Gastroesophageal sphincter (tissue), 4 donors: ENCODE data around the gene SF3A2. TPM values are rescaled to one million over a fixed set of nuclear protein-coding genes. Genes with fewer than 3 reads are reported as not detected.

Source experiments
- ATAC-seq: fragments of 150-250 bp; one replicate; pipeline ENCODE4 v1.9.1; 2016; ENCODE audit warnings: mild to moderate bottlenecking, moderate library complexity
- H3K27ac ChIP-seq, 4 donors: fragments of 200-600 bp; sonication (generic) in 3 of 4; 1 replicate in 3 of 4; 2 replicates in 1 of 4; pipeline ENCODE4 v1.5.1; 2016 to 2019
- H3K27me3 ChIP-seq: fragments of 200-600 bp; sonication (generic); one replicate; pipeline ENCODE4 v1.5.1; 2019
- H3K36me3 ChIP-seq, 2 donors: fragments of 200-600 bp; sonication (generic); one replicate each; pipeline ENCODE4 v1.5.1; 2019; ENCODE audit warnings: control low read depth in 1 of 2
- H3K4me1 ChIP-seq, 3 donors: fragments of 200-600 bp; sonication (generic); 1 replicate in 2 of 3; 2 replicates in 1 of 3; pipeline ENCODE4 v1.5.1; 2016 to 2019; ENCODE audit warnings: control low read depth in 2 of 3
- H3K4me3 ChIP-seq, 2 donors: fragments of 200-600 bp; sonication (generic); one replicate each; pipeline ENCODE4 v1.5.1; 2019; ENCODE audit warnings: mild to moderate bottlenecking in 1 of 2, moderate library complexity in 1 of 2
- H3K9me3 ChIP-seq, 3 donors: fragments of 200-600 bp; sonication (generic); one replicate each; pipeline ENCODE4 v1.5.1; 2017 to 2019; ENCODE audit warnings: control low read depth in 2 of 3
- CTCF ChIP-seq, 4 experiments: fragments of 200-600 bp in 2 of 4; fragments of 450-650 bp in 2 of 4; sonication (generic) in 1 of 4; IDR thresholded peaks; one replicate each; pipeline ENCODE4 v1.5.1; 2017 to 2019; ENCODE audit warnings: antibody characterized with exemption in 4 of 4, mild to moderate bottlenecking in 2 of 4, moderate library complexity in 2 of 4
- EP300 ChIP-seq: sonication (generic); formaldehyde crosslinking; IDR thresholded peaks from one replicate; pipeline ENCODE4 v1.6.1; 2017; ENCODE audit warnings: antibody characterized with exemption, mild to moderate bottlenecking
- POLR2A ChIP-seq, 2 donors: fragments of 450-650 bp; IDR thresholded peaks; one replicate each; pipeline ENCODE4 v1.6.1; 2017; ENCODE audit warnings: antibody characterized with exemption in 2 of 2, mild to moderate bottlenecking in 2 of 2, moderate library complexity in 1 of 2
- POLR2AphosphoS5 ChIP-seq: sonication (generic); formaldehyde crosslinking; IDR thresholded peaks from one replicate; pipeline ENCODE4 v1.6.1; 2017; ENCODE audit warnings: antibody characterized with exemption
- WGBS, 2 donors: methylation state at CpG; one replicate each; pipeline ENCODE4 v1.1.5; 2018; ENCODE audit warnings: low coverage in 1 of 2; 5-methylcytosine and 5-hydroxymethylcytosine counted together
- total RNA-seq, 4 donors: library from RNA; depleted of rRNA; stranded (reverse); fragments of >200 nt; gene quantifications; one replicate each; pipeline ENCODE4 v1.1.0, GENCODE V29; 2016

The SF3A2 gene
- total RNA-seq, 4 donors from 2014 or later: 27.5 to 40.3 (median 37.4) TPM

- TF ChIP-seq POLR2A (IDR thresholded peaks at IDR 0.05) (no peak), CTCF (IDR thresholded peaks at IDR 0.05) (no peak), EP300 (no peak), POLR2AphosphoS5 (no peak)
- Histone ChIP-seq H3K4me1 (peaks cover 0 to 48% (median 33%) of the 10 kb centered on the region in 3 donors), H3K27me3 (peaks cover 71% of the 10 kb centered on the region), H3K4me3 (peak overlapping the region in 1 of 2 donors; percentile 28), H3K9me3 (no peaks in the 10 kb centered on the region), H3K27ac (no peak overlapping the region), H3K36me3 (peaks cover 0 to 25% of the 10 kb centered on the region in 2 donors)
- ATAC-seq: no peak
- WGBS, 2 donors: 8% methylated on average over 45 of the region's 74 CpGs; no CpG with 5 or more reads in 1 of the 2 donors
These were observed 15.6 kb downstream of the SF3A2 start for GRCh38 chr19:2252055-2252796.

GRCh38 chr19:2252797-2253105 is 16.1 kb downstream of the SF3A2 start:
- ATAC-seq: no peak
- peaks cover 0 to 20% of the 10 kb centered on the region in 2 donors for H3K36me3 ChIP-seq
- H3K27me3 ChIP-seq: peaks cover 71% of the 10 kb centered on the region
- H3K27ac ChIP-seq: no peak overlapping the region
- TF ChIP-seq EP300: no peak
- no peak for TF ChIP-seq POLR2A (IDR thresholded peaks at IDR 0.05)
- TF ChIP-seq POLR2AphosphoS5: no peak
- TF ChIP-seq CTCF (IDR thresholded peaks at IDR 0.05): no peak
- peaks cover 0 to 45% (median 33%) of the 10 kb centered on the region in 3 donors for H3K4me1 ChIP-seq
- H3K9me3 ChIP-seq: no peaks in the 10 kb centered on the region
- peak overlapping the region in 1 of 2 donors; percentile 28 for H3K4me3 ChIP-seq
- WGBS, 2 donors: no CpG with 5 or more reads among the region's 18 CpGs

- H3K9me3 ChIP-seq: no peaks in the 10 kb centered on the region
- H3K4me1 ChIP-seq: peaks cover 0 to 45% (median 33%) of the 10 kb centered on the region in 3 donors
- H3K4me3 ChIP-seq: peak overlapping the region in 1 of 2 donors; percentile 28
- H3K27ac ChIP-seq: no peak overlapping the region
- no peak for ATAC-seq
- 24% methylated on average over 4 of the region's 77 CpGs; no CpG with 5 or more reads in 1 of the 2 donors for WGBS, 2 donors
- peaks cover 71% of the 10 kb centered on the region for H3K27me3 ChIP-seq
- TF ChIP-seq CTCF (IDR thresholded peaks at IDR 0.05) (no peak), EP300 (no peak), POLR2A (IDR thresholded peaks at IDR 0.05) (no peak), POLR2AphosphoS5 (no peak)
- peaks cover 0 to 13% of the 10 kb centered on the region in 2 donors for H3K36me3 ChIP-seq
These were observed 16.8 kb downstream of the SF3A2 start for GRCh38 chr19:2253106-2254063.

GRCh38 chr19:2254064-2254872 is 17.6 kb downstream of the SF3A2 start:
- peak in 2 of 4 experiments; percentile 33 to 36 for TF ChIP-seq CTCF (IDR thresholded peaks at IDR 0.05)
- TF ChIP-seq POLR2AphosphoS5: no peak
- H3K4me1 ChIP-seq: peaks cover 0 to 45% (median 33%) of the 10 kb centered on the region in 3 donors
- WGBS, 2 donors: 16 to 43% methylated on average over 4 to 7 of the region's 20 CpGs
- H3K27ac ChIP-seq: no peak overlapping the region
- H3K9me3 ChIP-seq: no peaks in the 10 kb centered on the region
- no peak overlapping the region for H3K4me3 ChIP-seq
- no peak for ATAC-seq
- H3K27me3 ChIP-seq: peaks cover 70% of the 10 kb centered on the region
- peaks cover 0 to 5% of the 10 kb centered on the region in 2 donors for H3K36me3 ChIP-seq
